Breast epithelium (tissue), 3 donors: Measurements from ENCODE around the gene AGAP1.

Experiments
- POLR2A ChIP-seq: fragments of 450-650 bp; IDR thresholded peaks from one replicate; pipeline ENCODE4 v1.6.1; 2016; ENCODE audit warnings: antibody characterized with exemption, mild to moderate bottlenecking, moderate library complexity
- TF ChIP-seq, protein P1 (sequence below), 3 donors: fragments of 450-650 bp; IDR thresholded peaks; one replicate each; pipeline ENCODE4 v1.5.1; 2016 to 2017; ENCODE audit warnings: antibody characterized with exemption in 3 of 3, mild to moderate bottlenecking in 3 of 3, moderate library complexity in 3 of 3

DNA sequence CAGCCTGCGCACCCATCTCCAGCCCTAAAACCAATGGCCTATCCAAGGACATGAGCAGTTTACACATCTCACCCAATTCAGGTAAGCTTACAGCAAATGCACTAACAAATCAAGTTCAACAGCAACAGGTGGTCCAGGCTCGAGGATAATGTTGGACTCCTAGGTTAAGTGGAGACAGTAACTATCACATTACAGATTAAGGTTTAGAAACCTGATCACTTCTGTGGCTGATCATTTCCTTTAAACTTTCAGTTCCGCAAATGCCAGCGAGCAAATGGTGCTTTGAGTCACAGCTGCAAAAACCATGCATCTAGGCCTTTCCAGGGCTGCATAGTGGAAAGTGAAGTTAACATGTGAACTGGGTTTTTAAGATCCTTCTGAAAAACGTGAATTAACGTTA is 415.0 kb downstream of the AGAP1 start:
- TF ChIP-seq, protein P1, sequence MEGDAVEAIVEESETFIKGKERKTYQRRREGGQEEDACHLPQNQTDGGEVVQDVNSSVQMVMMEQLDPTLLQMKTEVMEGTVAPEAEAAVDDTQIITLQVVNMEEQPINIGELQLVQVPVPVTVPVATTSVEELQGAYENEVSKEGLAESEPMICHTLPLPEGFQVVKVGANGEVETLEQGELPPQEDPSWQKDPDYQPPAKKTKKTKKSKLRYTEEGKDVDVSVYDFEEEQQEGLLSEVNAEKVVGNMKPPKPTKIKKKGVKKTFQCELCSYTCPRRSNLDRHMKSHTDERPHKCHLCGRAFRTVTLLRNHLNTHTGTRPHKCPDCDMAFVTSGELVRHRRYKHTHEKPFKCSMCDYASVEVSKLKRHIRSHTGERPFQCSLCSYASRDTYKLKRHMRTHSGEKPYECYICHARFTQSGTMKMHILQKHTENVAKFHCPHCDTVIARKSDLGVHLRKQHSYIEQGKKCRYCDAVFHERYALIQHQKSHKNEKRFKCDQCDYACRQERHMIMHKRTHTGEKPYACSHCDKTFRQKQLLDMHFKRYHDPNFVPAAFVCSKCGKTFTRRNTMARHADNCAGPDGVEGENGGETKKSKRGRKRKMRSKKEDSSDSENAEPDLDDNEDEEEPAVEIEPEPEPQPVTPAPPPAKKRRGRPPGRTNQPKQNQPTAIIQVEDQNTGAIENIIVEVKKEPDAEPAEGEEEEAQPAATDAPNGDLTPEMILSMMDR (IDR thresholded peaks at IDR 0.05): no peak
- TF ChIP-seq POLR2A: no peak
